ENCODE results near the gene USP44.
A peak's percentile ranks its signal among the peaks of the same experiment; 100 is the strongest.
"Not testable (repeated sequence)": the region's sequence is repeated elsewhere in the genome, so short reads cannot be mapped to it uniquely, and the experiment has no call there.

USP44 gene

GRCh38 chr12:95505039-95505438 lies 46.2 kb downstream of the USP44 start:
- no peak for DNase-seq

- no peak for DNase-seq
Measured at GRCh38 chr12:95504140-95504539, 47.1 kb downstream of the USP44 start.

GRCh38 chr12:95499772-95500171 lies 51.5 kb downstream of the USP44 start:
- DNase-seq, result no peak

GRCh38 chr12:95498968-95499367 lies 52.3 kb downstream of the USP44 start:
- no peak for DNase-seq

- peak; percentile 46 for DNase-seq
Measured at GRCh38 chr12:95497031-95497430, 54.2 kb downstream of the USP44 start.

GRCh38 chr12:95495433-95495832 lies 55.8 kb downstream of the USP44 start:
- DNase-seq, result no peak

GRCh38 chr12:95494888-95495287 lies 56.4 kb downstream of the USP44 start:
- no peak for DNase-seq

- DNase-seq, result no peak
Measured at GRCh38 chr12:95492462-95492861, 58.8 kb downstream of the USP44 start.

- DNase-seq, result no peak
Measured at GRCh38 chr12:95487024-95487423, 64.3 kb downstream of the USP44 start.

GRCh38 chr12:95484524-95484923 lies 66.8 kb downstream of the USP44 start:
- no peak for DNase-seq

GRCh38 chr12:95482564-95482963 lies 68.7 kb downstream of the USP44 start:
- DNase-seq, result not testable (repeated sequence)

- no peak for DNase-seq
Measured at GRCh38 chr12:95481888-95482287, 69.4 kb downstream of the USP44 start.

GRCh38 chr12:95481072-95481471 lies 70.2 kb downstream of the USP44 start:
- no peak for DNase-seq

GRCh38 chr12:95480230-95480629 lies 71.0 kb downstream of the USP44 start:
- no peak for DNase-seq

GRCh38 chr12:95474660-95474958 lies 76.7 kb downstream of the USP44 start:
- DNase-seq, result no peak

- peak; percentile 86 for DNase-seq
Measured at GRCh38 chr12:95473884-95474659, 77.2 kb downstream of the USP44 start, which contains the start of gene METAP2. Gene METAP2, plus strand, starts transcription at chr12:95474152. Its CDS starts 28 bp downstream, at chr12:95474180.

- peak; percentile 55 for DNase-seq
Measured at GRCh38 chr12:95473231-95473883, 77.9 kb downstream of the USP44 start.

- no peak for DNase-seq
Measured at GRCh38 chr12:95470300-95470699, 81.0 kb downstream of the USP44 start.
